ENCODE results near the gene CYFIP1.

GRCh38 chr15:22955544-22956119 is 24.5 kb downstream of the CYFIP1 start:
- TF ChIP-seq CTCF (IDR thresholded peaks at IDR 0.05), result no peak
- no peak for TF ChIP-seq POLR2A (IDR thresholded peaks at IDR 0.05)

Measured in heart left ventricle (tissue), 13 donors.